Posterior vena cava (tissue), 2 donors: Measurements from ENCODE around the gene SP140. TPM values are rescaled to one million over a fixed set of nuclear protein-coding genes. Genes with fewer than 3 reads are reported as not detected.
"Not testable (repeated sequence)": the region's sequence is repeated elsewhere in the genome, so short reads cannot be mapped to it uniquely, and the experiment has no call there.

Source experiments
- DNase-seq: peaks from one replicate; pipeline ENCODE4 v3.0.0-alpha.2; 2020; ENCODE audit warnings: low spot score
- intact Hi-C, 2 donors: fragments of 100-400 bp; cut with DNase I; formaldehyde crosslinking; loops; one replicate each; pipeline versions ENCODE4 v1.14.1 to v1.14.2; 2022 to 2023
- total RNA-seq, 2 donors: library from RNA; stranded (reverse); fragmentation: NEBNext Ultra II Directional; extraction: Animal tissue kit (Norgen Biotek cat#: 25700); gene quantifications; one replicate each; pipeline ENCODE4 v1.2.1, GENCODE V29; 2021
- donor health status: DM: yes; HTN: yes; CAD: no.
- donor health status: DM: yes; HTN: yes; CAD: no.

Gene SP140
- total RNA-seq, 2 donors from 2014 or later: 2.3 to 4.5 TPM

DNA sequence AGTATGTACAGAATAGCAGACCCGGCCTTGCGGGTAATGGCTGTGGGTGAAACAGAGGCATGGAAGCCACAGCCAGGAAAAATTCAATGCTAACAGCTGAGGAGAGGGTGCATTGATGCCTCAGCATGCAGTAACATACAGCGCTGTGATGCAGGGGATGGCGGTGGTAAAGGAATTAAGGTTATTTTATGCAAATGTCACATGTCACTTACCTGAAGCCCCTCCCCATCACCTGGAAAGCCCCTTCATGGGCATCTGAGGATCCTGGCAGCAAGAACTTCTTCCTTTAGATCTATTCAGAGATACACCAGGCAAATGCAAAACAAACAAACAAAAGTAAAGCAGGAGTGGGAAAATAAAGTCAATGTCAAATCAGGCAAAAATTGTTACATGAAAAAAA, 4.0 kb upstream of the SP140 start:
- intact Hi-C loops: no loop called here
- DNase-seq: no peak

DNA sequence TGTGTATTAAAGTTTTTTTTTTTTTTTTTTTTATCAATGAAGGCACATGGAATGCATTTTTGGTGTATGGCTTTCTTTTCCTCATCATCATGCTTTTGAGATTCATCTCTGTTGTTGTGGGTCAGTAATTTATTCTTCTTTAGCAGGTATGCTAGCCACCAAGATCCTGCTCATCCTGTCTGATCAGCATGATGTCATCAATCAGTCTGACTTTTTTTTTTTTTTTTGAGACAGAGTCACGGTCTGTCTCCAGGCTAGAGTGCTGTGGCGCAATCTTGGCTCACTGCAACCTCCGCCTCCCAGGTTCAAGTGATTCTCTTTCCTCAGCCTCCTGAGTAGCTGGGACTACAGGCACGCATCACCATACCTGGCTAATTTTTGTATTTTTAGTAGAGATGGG, 2.7 kb upstream of the SP140 start:
- DNase-seq, intact Hi-C loops: not testable (repeated sequence)

DNA sequence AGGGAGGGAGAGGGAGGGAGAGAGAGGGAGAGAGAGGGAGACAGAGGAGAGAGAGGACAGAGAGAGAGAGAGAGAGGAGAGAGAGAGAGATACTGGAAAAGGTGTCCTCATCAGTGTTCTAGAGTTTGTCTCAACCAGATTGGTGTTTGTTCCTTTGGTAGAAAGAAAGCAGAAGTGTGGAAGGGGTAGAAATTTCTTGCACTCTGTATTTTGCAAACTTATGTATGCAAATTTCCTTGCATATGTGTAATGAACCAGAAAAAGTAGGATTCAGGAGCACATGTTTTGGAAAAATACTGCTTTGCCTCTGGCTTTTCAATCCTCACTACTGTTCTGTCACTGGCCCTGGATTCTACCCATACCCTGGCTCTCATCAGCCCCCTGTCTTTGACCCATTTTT, 1.1 kb upstream of the SP140 start:
- intact Hi-C loops: no loop called here
- no peak for DNase-seq

DNA sequence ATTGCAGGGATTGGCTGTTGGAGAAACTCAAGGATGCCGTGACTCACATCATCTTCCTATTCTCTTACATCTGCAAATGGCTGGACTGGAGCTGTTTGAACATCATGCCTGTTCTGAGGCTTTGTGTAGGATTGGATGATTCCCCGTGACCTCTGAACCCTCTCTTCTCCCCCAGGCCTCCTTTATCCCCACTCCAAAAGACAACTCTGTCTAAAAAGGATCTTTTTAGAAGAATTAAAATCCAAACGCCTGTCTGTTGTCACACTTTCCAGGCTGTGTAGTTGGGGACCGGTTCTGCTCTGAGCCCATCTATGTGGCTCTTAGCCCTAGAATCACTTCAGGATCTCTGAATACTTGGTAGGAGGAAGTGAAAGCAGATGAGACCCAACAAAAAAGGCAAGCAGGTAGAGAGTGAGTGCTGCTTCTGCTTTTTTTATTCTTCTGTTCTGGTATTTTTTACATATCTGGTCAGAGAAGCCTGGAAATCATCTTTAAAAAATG, 565 bp downstream of the SP140 start:
- intact Hi-C loops: no loop called here

DNA sequence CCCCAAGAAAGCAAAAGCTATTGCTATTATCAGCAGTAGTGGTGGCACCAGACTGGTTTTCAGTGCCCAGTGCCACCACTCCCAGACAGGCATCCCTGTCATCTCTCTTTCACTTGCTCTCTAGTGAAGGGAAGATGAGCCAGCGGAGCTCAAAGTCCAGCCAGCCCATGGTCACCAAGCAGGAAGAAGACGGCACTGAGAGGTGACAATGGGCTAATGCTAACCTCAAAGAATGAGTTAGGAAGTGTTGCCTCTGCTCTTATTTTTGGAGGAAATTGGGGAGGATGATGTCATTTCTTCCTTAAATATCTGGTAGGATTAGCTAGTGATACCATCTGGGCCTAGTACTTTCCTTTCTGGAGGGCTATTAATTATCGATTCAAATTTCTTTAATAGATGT, 1.7 kb downstream of the SP140 start:
- intact Hi-C loops: no loop called here

More for the DNA sequence above, 565 bp downstream of the SP140 start:
- no peak for DNase-seq

DNA sequence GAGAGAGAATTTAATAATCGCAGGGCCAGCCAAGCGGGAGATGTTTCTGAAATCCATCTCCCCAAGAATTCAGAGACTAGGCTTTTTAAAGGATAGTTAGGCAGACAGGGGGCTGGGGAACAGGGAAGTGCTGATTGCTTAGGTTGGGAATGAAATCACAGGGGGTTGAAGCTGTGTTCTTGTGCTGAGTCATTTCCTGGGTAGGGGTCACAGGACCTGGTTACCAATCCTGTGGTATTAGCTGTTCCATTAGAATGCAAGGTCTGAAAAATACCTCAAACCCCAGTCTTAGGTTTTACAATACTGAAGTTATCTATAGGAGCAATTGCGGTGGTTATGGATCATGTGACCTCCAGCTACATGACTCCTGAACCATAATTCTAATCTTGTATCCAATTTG, 4.6 kb downstream of the SP140 start:
- DNase-seq: no peak

More for the DNA sequence above, 1.7 kb downstream of the SP140 start:
- no peak for DNase-seq

DNA sequence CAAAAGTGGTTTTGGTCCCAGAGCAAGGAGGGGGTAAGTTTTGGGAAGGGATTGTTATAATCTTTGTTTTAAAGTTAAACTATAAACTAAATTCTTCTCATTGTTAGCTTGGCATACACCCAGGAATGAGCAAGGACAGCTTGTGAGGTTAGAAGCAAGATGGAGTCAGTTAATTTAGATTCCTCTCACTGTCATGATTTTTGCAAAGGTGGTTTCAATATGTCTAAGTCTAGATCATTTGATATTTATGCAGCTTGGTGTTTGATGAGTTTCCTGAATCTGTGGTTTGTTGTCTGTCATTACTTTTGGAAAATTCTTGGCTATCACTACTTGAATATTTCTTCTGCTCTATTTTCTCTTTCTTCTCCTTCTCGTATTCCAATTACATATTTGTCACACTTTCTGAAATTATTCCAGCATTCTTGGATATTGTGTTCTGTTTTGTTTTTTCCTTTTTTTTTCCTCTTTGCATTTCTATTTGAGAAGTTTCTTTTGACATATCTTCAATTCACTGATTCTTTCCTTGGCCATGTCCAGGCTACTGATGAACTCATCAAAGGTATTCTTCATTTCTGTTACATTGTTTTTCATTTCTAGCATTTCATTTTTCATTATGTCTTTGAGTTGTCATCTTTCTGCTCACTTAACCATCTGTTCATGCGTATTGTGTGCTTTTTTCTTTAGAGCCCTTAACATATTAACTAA, 5.1 kb downstream of the SP140 start:
- intact Hi-C loops: no loop called here
- DNase-seq: no peak

More for the DNA sequence above, 4.6 kb downstream of the SP140 start:
- intact Hi-C loops: no loop called here

DNA sequence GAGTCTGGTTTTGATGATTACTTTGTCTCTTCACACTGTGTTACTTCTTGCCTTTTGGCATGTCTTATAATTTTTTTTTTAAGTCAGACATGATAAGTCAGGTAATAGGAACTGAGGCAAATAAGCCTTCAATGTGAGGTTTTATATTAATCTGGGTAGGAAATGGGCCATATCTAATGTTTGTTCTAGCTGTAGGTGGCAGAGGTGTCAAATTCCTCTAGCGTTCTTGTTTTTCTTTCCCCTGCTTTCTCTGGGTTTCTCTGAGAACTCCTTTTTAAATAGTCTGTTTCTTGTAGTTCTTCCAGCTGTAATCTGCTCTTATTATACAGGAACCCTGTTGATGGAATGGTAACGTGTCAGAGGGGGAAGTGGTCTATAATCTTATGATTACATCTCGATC, 5.7 kb downstream of the SP140 start:
- no peak for DNase-seq
- intact Hi-C loops: no loop called here

DNA sequence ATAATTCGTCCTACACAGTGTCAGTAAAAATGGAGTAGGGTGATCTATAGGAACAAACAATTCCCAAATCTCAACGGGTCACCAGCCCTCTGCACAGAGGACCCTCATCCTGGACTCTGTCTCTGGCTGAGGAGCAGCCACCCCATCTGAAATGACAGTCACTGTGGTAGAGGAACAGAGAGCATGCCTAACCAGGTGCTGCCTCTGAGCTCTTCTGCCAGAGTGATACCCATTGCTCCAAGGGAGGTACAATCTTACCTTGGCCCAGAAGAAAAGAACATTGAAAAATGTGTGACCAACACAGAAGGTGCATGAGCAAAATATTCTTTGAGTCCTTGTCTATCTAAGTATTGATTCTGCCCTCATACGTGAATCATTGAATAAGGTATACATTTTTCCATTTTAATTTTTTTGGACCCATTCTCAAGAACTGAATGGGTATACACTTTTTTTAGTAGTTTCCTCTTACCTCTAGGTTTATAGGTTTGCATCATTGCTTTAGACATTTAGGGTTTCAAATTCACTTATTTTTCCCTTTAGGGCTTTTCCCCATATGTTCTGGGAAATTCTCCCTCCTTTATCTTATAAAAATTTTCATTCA, 8.7 kb downstream of the SP140 start:
- no peak for DNase-seq
- intact Hi-C loops: no loop called here

DNA sequence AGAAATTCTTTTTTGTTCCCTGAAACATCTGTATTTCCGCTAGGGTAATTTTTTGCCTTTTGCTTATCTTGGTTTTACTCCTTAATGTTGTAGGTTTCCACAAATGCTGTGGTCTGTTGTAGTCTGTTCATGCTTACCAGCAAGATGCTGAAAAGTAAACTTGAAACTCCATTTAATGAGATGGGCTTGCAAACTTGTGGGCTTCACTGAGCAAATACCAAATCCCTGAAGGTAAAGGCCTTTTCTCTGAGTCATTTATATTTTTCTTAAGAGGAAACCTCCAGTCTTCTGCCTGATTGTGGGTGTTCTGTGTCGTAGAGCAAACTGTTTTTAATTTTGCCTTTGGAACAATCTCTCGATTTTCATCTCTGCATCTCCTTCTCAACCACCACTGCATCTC, 9.3 kb downstream of the SP140 start:
- DNase-seq: no peak
- intact Hi-C loops: no loop called here

DNA sequence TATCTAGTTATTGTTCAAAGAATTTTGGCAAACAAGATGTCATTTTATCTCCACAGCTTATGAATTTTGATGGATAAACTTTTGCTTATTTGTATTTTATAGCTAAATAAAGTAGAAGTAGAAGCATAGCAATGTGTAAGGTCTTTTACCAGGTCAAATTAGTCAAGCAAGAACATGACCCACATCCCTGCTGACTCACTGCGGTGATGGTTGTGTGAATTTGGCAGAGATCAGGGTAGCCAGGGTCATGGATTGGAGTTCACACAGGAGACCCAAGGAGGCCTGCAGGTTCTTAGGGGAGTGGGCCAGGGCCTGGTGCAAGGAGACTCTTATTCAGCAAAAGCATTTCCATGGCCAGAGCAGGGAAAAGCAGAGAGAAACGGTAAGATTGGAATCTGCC, 18.7 kb downstream of the SP140 start:
- DNase-seq: no peak
- intact Hi-C loops: no loop called here

DNA sequence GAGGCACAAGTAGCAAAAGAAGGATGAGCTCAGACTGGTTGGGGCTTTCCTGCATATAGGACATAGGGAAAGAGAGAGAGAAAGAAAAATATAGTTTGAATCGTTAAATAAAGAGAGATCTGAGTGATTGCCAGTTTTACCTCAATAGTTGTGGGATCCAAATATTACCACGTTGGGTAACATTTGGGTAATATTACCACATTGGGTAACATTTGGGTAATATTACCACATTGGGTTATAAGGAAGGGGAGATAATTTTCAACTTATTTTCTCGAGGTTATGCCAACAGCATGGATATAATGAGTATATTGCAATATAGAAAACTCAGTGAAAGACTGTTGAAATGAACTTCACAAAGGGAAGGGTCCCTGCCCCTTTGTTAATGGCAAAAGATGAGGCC, 20.7 kb downstream of the SP140 start:
- no peak for DNase-seq
- intact Hi-C loops: no loop called here

DNA sequence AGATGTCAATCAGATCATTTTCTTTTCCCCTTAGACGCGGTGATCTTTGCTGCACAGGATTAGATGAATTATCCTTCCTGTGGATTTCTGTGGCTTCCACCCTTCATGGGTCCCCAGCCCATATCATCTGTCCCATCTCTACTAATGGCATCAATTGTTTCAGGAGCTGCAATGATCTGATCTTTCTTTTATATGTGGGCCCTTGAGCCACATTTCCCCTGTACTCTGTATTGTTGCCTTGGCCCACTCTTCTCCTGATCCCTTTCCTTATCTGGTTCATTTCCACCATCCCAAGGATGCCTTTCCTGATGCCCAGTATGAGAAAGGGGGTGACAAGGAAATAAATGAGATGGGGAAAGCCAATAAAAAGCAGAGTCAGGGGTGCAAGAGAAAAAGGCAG, 24.7 kb downstream of the SP140 start:
- intact Hi-C loops: no loop called here
- DNase-seq: no peak

DNA sequence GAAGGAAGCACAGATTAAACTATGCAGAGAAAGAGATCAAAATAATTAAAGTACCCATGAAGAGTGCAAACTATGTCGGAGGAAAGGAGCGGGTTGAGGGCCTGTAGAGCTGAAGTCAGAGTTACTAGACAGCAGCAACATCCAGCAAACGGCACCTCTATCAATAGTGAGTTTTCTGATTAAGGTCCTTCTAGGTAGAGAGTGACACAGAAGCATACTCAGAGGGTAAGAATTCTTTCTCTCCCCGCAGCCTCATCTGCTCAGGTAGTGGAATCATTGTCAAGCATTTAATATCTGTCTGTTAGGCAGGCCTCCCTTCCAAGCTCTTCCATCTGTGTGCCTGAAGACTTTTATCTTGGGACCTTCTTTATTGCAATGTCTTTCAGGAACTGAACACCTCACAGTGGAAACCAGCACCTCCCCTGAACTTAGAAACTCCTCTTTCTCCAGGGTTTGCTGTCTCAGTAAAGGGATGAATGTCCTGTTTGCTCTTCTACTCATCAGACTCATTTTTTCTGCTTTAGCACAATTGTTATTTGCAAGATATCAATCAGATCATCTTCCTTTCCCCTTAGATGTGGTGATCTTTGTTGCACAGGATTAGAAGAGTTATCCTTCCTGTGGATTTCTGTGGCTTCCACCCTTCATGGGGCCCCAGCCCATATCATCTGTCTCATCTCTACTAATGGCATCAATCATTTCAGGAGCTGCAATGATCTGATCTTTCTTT, 28.8 kb downstream of the SP140 start:
- DNase-seq: no peak
- intact Hi-C loops: no loop called here

DNA sequence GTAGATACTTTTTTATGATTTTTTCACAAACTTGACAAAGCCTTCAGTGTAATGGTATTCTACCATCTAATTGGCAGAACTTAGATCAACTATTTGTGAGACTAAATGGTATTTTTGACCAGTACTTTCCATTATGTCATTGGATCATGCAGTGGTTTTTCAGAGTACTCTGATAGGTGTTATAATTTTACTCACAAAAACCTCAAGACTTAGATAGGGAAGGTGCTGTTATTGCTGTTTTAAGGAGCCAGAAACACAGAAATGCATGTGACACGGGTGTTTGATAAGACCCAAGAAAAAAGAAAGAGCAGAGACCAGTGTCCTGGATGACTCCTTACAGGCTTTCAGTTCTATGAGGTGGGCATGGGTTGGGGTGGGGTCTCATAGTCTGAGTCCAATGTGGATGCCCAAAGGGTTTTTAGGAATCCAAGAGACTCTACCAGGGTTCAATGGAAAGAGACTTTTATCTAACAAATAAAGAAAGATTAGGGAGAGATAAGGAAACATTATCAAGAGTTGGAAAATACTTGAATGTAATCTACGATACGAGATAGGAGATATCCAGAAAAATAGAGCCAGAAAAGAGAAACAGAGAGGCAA, 31.3 kb downstream of the SP140 start:
- DNase-seq: no peak
- intact Hi-C loops: no loop called here

DNA sequence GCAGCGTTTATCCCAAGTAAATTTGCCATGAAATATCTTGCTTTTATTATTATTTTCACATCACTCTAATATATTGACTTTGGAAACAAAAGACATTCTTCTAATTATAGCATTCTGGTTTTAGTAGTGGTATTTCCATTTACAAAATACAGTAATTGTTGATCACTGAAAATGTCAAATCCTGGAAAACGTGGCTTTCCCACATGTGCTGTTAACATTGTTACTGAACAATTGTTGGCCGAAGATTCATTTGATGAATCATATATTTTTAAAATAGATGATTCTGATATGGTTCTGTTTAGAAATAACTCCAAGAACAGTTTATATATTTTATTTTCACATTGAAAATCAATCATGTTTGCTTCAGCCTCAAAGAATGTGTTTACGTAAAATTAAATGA, 32.9 kb downstream of the SP140 start:
- intact Hi-C loops: no loop called here

DNA sequence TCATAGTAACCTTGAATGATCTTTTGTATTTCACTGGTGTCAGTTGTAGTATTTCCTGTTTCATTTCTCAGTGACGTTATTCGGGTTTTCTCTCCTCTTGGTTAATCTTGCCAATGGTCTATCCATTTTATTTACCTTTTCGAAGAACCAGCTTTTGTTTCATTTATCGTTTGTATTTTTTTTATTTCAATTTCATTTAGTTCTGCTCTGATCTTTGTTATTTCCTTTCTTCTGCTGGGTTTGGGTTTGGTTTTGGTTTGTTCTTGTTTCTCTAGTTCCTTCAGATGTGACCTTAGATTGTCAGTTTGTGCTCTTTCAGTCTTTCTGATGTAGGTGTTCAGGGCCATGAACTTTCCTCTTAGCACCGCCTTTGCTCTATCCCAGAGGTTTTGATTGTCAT, 36.7 kb downstream of the SP140 start:
- intact Hi-C loops: no loop called here
- no peak for DNase-seq

More for the DNA sequence above, 32.9 kb downstream of the SP140 start:
- no peak for DNase-seq

DNA sequence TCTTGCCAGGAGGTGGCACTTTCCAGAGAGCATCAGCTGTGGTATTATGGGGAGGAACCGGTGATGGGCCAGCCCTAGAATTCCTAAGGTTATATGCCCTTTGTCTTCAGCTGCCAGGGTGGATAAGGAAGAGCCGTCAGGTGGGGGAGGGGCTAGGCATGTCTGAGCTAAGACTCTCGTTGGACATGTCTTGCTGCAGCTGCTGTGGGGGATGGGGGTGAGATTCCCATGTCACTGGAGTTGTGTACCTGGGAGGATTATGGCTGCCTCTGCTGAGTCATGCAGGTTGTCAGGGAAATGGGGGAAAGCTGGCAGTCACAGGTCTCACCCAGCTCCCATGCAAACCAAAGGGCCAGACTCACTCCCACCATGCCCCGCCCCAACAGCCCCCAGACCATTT, 39.4 kb downstream of the SP140 start:
- intact Hi-C loops, DNase-seq: not testable (repeated sequence)

DNA sequence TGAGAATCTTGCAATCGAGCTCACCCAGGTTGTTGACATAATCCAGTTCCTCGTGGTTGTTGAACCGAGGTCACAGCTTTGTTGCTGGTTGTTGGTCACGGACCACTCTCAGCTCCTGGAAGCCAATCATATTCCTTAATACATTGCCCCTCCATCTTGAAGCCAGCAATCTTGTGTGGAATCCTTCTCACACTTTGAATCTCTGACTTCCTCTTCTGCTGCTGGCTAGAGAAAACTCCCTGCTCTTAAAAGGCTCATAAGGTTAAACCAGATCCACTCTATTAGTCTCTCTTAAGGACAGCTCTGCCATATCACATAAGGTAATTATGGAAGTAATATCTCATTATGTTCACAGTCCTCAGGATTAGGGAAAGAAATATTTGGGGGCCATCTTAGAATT, 41.1 kb downstream of the SP140 start:
- intact Hi-C loops: no loop called here
- DNase-seq: no peak

DNA sequence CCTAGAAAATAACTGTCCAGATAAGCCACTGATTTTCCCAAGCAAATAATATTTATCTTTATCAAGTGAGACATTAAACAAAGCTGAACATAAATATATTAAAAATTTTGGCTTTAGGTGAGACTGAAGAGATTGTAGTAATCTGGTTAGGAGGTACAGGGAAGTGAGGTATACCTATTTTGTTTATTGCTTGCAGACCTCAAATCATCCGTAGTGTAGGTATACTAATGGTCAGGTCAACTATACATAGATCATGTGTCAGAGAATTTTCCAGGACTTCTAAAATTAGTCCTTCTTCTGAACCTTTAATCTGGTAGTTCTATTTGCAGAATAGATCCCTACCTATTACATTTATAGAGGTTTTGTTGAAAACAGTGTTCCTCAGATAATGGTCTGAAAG, 41.5 kb downstream of the SP140 start:
- no peak for DNase-seq
- intact Hi-C loops: no loop called here
